Adipocyte (in vitro differentiated cells): Measurements from ENCODE around the gene ALS2.
"Not testable (repeated sequence)": the region's sequence is repeated elsewhere in the genome, so short reads cannot be mapped to it uniquely, and the experiment has no call there.

Experiments
- DNase-seq: peaks from one replicate; pipeline ENCODE4 v3.0.0-alpha.2; 2015; ENCODE audit warnings: low read depth
- H3K27me3 ChIP-seq: replicated peaks from 2 replicates; pipeline ENCODE4 v1.7.0; 2013; ENCODE audit warnings: mild to moderate bottlenecking, low read length, moderate library complexity; ENCODE audit not compliant: control insufficient read depth, insufficient read depth
- H3K36me3 ChIP-seq: 2 replicates; pipeline ENCODE4 v1.7.0; 2013; ENCODE audit warnings: low read length, mild to moderate bottlenecking, moderate library complexity; ENCODE audit not compliant: control insufficient read depth, insufficient read depth, severe bottlenecking
- H3K4me1 ChIP-seq: 2 replicates; pipeline ENCODE4 v1.7.0; 2013; ENCODE audit warnings: mild to moderate bottlenecking, low read length, moderate library complexity; ENCODE audit not compliant: control insufficient read depth, insufficient read depth
- H3K4me3 ChIP-seq: 2 replicates; pipeline ENCODE4 v1.7.0; 2013; ENCODE audit warnings: mild to moderate bottlenecking, low read length, moderate library complexity
- H3K9ac ChIP-seq: 2 replicates; pipeline ENCODE4 v1.7.0; 2013; ENCODE audit warnings: mild to moderate bottlenecking, low read length, moderate library complexity
- H3K9me3 ChIP-seq: 2 replicates; pipeline ENCODE4 v1.7.0; 2013; ENCODE audit warnings: mild to moderate bottlenecking, low read length, moderate library complexity; ENCODE audit not compliant: control insufficient read depth

Gene ALS2

GRCh38 chr2:201808027-201808426, 27.3 kb upstream of the ALS2 start:
- H3K27me3 ChIP-seq = no peaks in the 10 kb centered on the region
- peaks cover 23% of the 10 kb centered on the region for H3K4me1 ChIP-seq
- H3K36me3 ChIP-seq = no peaks in the 10 kb centered on the region
- H3K4me3 ChIP-seq = peak overlapping the region; percentile 70
- no peaks in the 10 kb centered on the region for H3K9me3 ChIP-seq
- peak overlapping the region; percentile 78 for H3K9ac ChIP-seq
- DNase-seq = no peak

GRCh38 chr2:201807452-201807999, 26.8 kb upstream of the ALS2 start:
- Histone ChIP-seq H3K9ac (peak overlapping the region; percentile 78), H3K27me3 (no peaks in the 10 kb centered on the region), H3K4me1 (peaks cover 23% of the 10 kb centered on the region), H3K9me3 (no peaks in the 10 kb centered on the region), H3K4me3 (peak overlapping the region; percentile 70), H3K36me3 (no peaks in the 10 kb centered on the region)
- DNase-seq = peak; percentile 89

- Histone ChIP-seq H3K4me3 (peak within 1 kb of the TSS; percentile 70), H3K36me3 (no peaks in the 10 kb centered on the region), H3K9ac (peak within 1 kb of the TSS; percentile 78), H3K4me1 (peaks cover 23% of the 10 kb centered on the region), H3K27me3 (no peaks in the 10 kb centered on the region), H3K9me3 (no peaks in the 10 kb centered on the region)
- peak; percentile 62 for DNase-seq
Measured at GRCh38 chr2:201806442-201807170, 25.9 kb upstream of the ALS2 start, which contains the start of gene CDK15. TSS of gene CDK15 (plus strand) at chr2:201806537. CDS start at chr2:201806665, 128 bp downstream.

GRCh38 chr2:201798914-201799285, 18.2 kb upstream of the ALS2 start:
- H3K27me3 ChIP-seq, H3K9ac ChIP-seq, H3K4me3 ChIP-seq, H3K36me3 ChIP-seq, H3K9me3 ChIP-seq: not testable (repeated sequence)
- H3K4me1 ChIP-seq = peaks cover 14% of the 10 kb centered on the region
- DNase-seq = peak; percentile 61

GRCh38 chr2:201798252-201798913, 17.6 kb upstream of the ALS2 start:
- DNase-seq = peak; percentile 85
- H3K27me3 ChIP-seq = no peaks in the 10 kb centered on the region

GRCh38 chr2:201797175-201797840, 16.6 kb upstream of the ALS2 start:
- Histone ChIP-seq H3K4me3 (no peak overlapping the region), H3K9ac (no peak overlapping the region), H3K27me3 (no peaks in the 10 kb centered on the region), H3K9me3 (no peaks in the 10 kb centered on the region), H3K36me3 (no peaks in the 10 kb centered on the region), H3K4me1 (peaks cover 14% of the 10 kb centered on the region)
- DNase-seq = peak; percentile 88

More at GRCh38 chr2:201798252-201798913, 17.6 kb upstream of the ALS2 start:
- Histone ChIP-seq H3K36me3 (no peaks in the 10 kb centered on the region), H3K9me3 (no peaks in the 10 kb centered on the region), H3K4me3 (no peak overlapping the region), H3K9ac (no peak overlapping the region), H3K4me1 (peaks cover 14% of the 10 kb centered on the region)

- no peak overlapping the region for H3K4me3 ChIP-seq
- no peak for DNase-seq
- H3K9ac ChIP-seq = no peak overlapping the region
- H3K27me3 ChIP-seq = no peaks in the 10 kb centered on the region
- peaks cover 14% of the 10 kb centered on the region for H3K4me1 ChIP-seq
- no peaks in the 10 kb centered on the region for H3K9me3 ChIP-seq
- no peaks in the 10 kb centered on the region for H3K36me3 ChIP-seq
Measured at GRCh38 chr2:201796478-201796865, 15.7 kb upstream of the ALS2 start.

GRCh38 chr2:201795607-201796477, 15.1 kb upstream of the ALS2 start:
- Histone ChIP-seq H3K36me3 (no peaks in the 10 kb centered on the region), H3K9me3 (no peaks in the 10 kb centered on the region), H3K9ac (no peak overlapping the region), H3K4me3 (no peak overlapping the region), H3K4me1 (peaks cover 14% of the 10 kb centered on the region), H3K27me3 (no peaks in the 10 kb centered on the region)
- DNase-seq = peak; percentile 84

GRCh38 chr2:201794294-201794693, 13.6 kb upstream of the ALS2 start:
- Histone ChIP-seq H3K27me3 (no peaks in the 10 kb centered on the region), H3K4me1 (peaks cover 14% of the 10 kb centered on the region), H3K36me3 (no peaks in the 10 kb centered on the region), H3K9ac (no peak overlapping the region), H3K9me3 (no peaks in the 10 kb centered on the region), H3K4me3 (no peak overlapping the region)
- no peak for DNase-seq

- DNase-seq = no peak
- H3K27me3 ChIP-seq = no peaks in the 10 kb centered on the region
- H3K36me3 ChIP-seq = no peaks in the 10 kb centered on the region
- no peak overlapping the region for H3K9ac ChIP-seq
- H3K4me3 ChIP-seq = no peak overlapping the region
- peaks cover 13% of the 10 kb centered on the region for H3K4me1 ChIP-seq
- no peaks in the 10 kb centered on the region for H3K9me3 ChIP-seq
Measured at GRCh38 chr2:201793631-201794030, 12.9 kb upstream of the ALS2 start.
